HEK293 (cell line): ENCODE results near the gene IL1RAP.

Experiments used
- AEBP2 ChIP-seq: fragments of 450-650 bp; formaldehyde crosslinking; IDR thresholded peaks from 2 replicates; pipeline ENCODE4 v1.5.1; 2016; ENCODE audit warnings: missing biosample characterization, missing genetic modification characterization, borderline replicate concordance
- GLI2 ChIP-seq: fragments of 450-650 bp; formaldehyde crosslinking; IDR thresholded peaks from 2 replicates; pipeline ENCODE4; 2017; ENCODE audit warnings: missing biosample characterization, missing genetic modification characterization, low read depth, borderline replicate concordance
- GLIS1 ChIP-seq: fragments of 450-650 bp; formaldehyde crosslinking; IDR thresholded peaks from 2 replicates; pipeline ENCODE4 v1.5.1; 2016; ENCODE audit warnings: missing biosample characterization, missing genetic modification characterization
- KLF1 ChIP-seq: fragments of 450-650 bp; formaldehyde crosslinking; IDR thresholded peaks from 2 replicates; pipeline ENCODE4 v1.5.1; 2016; ENCODE audit warnings: missing biosample characterization, missing genetic modification characterization
- MZF1 ChIP-seq: fragments of 450-650 bp; formaldehyde crosslinking; IDR thresholded peaks from 2 replicates; pipeline ENCODE4 v1.5.1; 2017; ENCODE audit warnings: missing biosample characterization, missing genetic modification characterization, borderline replicate concordance
- PRDM10 ChIP-seq: fragments of 450-650 bp; formaldehyde crosslinking; IDR thresholded peaks from 2 replicates; pipeline ENCODE4 v1.5.1; 2016; ENCODE audit warnings: missing biosample characterization, missing genetic modification characterization
- SCRT2 ChIP-seq: fragments of 450-650 bp; formaldehyde crosslinking; IDR thresholded peaks from 2 replicates; pipeline ENCODE4 v1.5.1; 2016; ENCODE audit warnings: missing biosample characterization, missing genetic modification characterization
- ZBTB48 ChIP-seq: fragments of 450-650 bp; formaldehyde crosslinking; IDR thresholded peaks from 2 replicates; pipeline ENCODE4 v1.5.1; 2016; ENCODE audit warnings: missing biosample characterization, missing genetic modification characterization
- ZBTB7A ChIP-seq: fragments of 450-650 bp; formaldehyde crosslinking; IDR thresholded peaks from 2 replicates; pipeline ENCODE4 v1.5.1; 2016; ENCODE audit warnings: low read depth, missing biosample characterization, missing genetic modification characterization
- ZEB2 ChIP-seq: fragments of 450-650 bp; formaldehyde crosslinking; IDR thresholded peaks from 2 replicates; pipeline ENCODE4 v1.5.1; 2016; ENCODE audit warnings: missing biosample characterization, missing genetic modification characterization
- ZFP37 ChIP-seq: fragments of 450-650 bp; formaldehyde crosslinking; IDR thresholded peaks from 2 replicates; pipeline ENCODE4 v1.5.1; 2016; ENCODE audit warnings: missing biosample characterization, missing genetic modification characterization
- ZNF10 ChIP-seq: fragments of 450-650 bp; formaldehyde crosslinking; IDR thresholded peaks from 2 replicates; pipeline ENCODE4 v1.5.1; 2017; ENCODE audit warnings: missing biosample characterization, missing genetic modification characterization
- ZNF112 ChIP-seq: fragments of 450-650 bp; formaldehyde crosslinking; IDR thresholded peaks from 2 replicates; pipeline ENCODE4 v1.5.0; 2017; ENCODE audit warnings: missing biosample characterization, missing genetic modification characterization
- ZNF2 ChIP-seq: fragments of 450-650 bp; formaldehyde crosslinking; IDR thresholded peaks from 2 replicates; pipeline ENCODE4 v1.5.1; 2016; ENCODE audit warnings: missing biosample characterization, missing genetic modification characterization
- ZNF214 ChIP-seq: fragments of 450-650 bp; formaldehyde crosslinking; IDR thresholded peaks from 2 replicates; pipeline ENCODE4 v1.5.1; 2017; ENCODE audit warnings: missing biosample characterization, mild to moderate bottlenecking, missing genetic modification characterization, borderline replicate concordance
- ZNF24 ChIP-seq: fragments of 450-650 bp; formaldehyde crosslinking; IDR thresholded peaks from 2 replicates; pipeline ENCODE4 v1.5.1; 2016; ENCODE audit warnings: missing biosample characterization, missing genetic modification characterization
- ZNF324 ChIP-seq: fragments of 450-650 bp; formaldehyde crosslinking; IDR thresholded peaks from 2 replicates; pipeline ENCODE4 v1.5.1; 2016; ENCODE audit warnings: missing biosample characterization, missing genetic modification characterization
- ZNF362 ChIP-seq: fragments of 450-650 bp; formaldehyde crosslinking; IDR thresholded peaks from 2 replicates; pipeline ENCODE4 v1.5.1; 2016; ENCODE audit warnings: missing biosample characterization, missing genetic modification characterization
- ZNF398 ChIP-seq: fragments of 450-650 bp; formaldehyde crosslinking; IDR thresholded peaks from 2 replicates; pipeline ENCODE4 v1.5.1; 2017; ENCODE audit warnings: missing biosample characterization, missing genetic modification characterization
- ZNF501 ChIP-seq: fragments of 450-650 bp; formaldehyde crosslinking; IDR thresholded peaks from 2 replicates; pipeline ENCODE4 v1.5.1; 2016; ENCODE audit warnings: missing biosample characterization, missing genetic modification characterization
- ZNF518A ChIP-seq: fragments of 450-650 bp; formaldehyde crosslinking; conservative IDR thresholded peaks from 2 replicates; pipeline ENCODE4 v1.5.1; 2016; ENCODE audit warnings: low read depth, missing biosample characterization, missing genetic modification characterization
- ZNF530 ChIP-seq: fragments of 450-650 bp; formaldehyde crosslinking; IDR thresholded peaks from 2 replicates; pipeline ENCODE4 v1.5.1; 2016; ENCODE audit warnings: low read depth, missing biosample characterization, missing genetic modification characterization
- ZNF560 ChIP-seq: fragments of 450-650 bp; formaldehyde crosslinking; IDR thresholded peaks from 2 replicates; pipeline ENCODE4 v1.5.1; 2017; ENCODE audit warnings: missing biosample characterization, missing genetic modification characterization, borderline replicate concordance
- ZNF658 ChIP-seq: fragments of 450-650 bp; formaldehyde crosslinking; IDR thresholded peaks from 2 replicates; pipeline ENCODE4; 2016; ENCODE audit warnings: missing biosample characterization, missing genetic modification characterization
- ZNF707 ChIP-seq: fragments of 450-650 bp; formaldehyde crosslinking; IDR thresholded peaks from 2 replicates; pipeline ENCODE4 v1.5.1; 2016; ENCODE audit warnings: missing biosample characterization, missing genetic modification characterization
- ZNF768 ChIP-seq: fragments of 450-650 bp; formaldehyde crosslinking; IDR thresholded peaks from 2 replicates; pipeline ENCODE4 v1.5.1; 2018; ENCODE audit warnings: missing biosample characterization, mild to moderate bottlenecking, missing genetic modification characterization
- ZSCAN23 ChIP-seq: fragments of 450-650 bp; formaldehyde crosslinking; IDR thresholded peaks from 2 replicates; pipeline ENCODE4 v1.5.1; 2016; ENCODE audit warnings: missing biosample characterization, missing genetic modification characterization

Gene IL1RAP

GRCh38 chr3:190585805-190586630 is 72.1 kb downstream of the IL1RAP start (continued):
- TF ChIP-seq PRDM10 (tag by site-specific recombination) (peak; percentile 67), ZNF24 (peak; percentile 81), ZNF324 (tag by site-specific recombination) (peak; percentile 47), MZF1 (tag by site-specific recombination) (no peak), SCRT2 (tag by site-specific recombination) (peak; percentile 66), ZNF501 (tag by site-specific recombination) (no peak), ZEB2 (tag by site-specific recombination) (peak; percentile 91), ZFP37 (peak; percentile 25), ZNF768 (tag by site-specific recombination) (no peak), ZNF214 (tag by site-specific recombination) (no peak), ZNF658 (tag by site-specific recombination) (no peak), GLI2 (tag by site-specific recombination) (no peak), ZNF530 (tag by site-specific recombination) (no peak), AEBP2 (tag by site-specific recombination) (no peak), ZNF707 (tag by site-specific recombination) (peak; percentile 74; the same call in 1 of the 2 replicates), ZNF362 (tag by site-specific recombination) (peak; percentile 74), ZNF10 (tag by site-specific recombination) (peak; percentile 33; the same call in 1 of the 2 replicates), KLF1 (tag by site-specific recombination) (0 out of 2 replicates have a peak, but pooled peaks have one; percentile 13), ZNF112 (no peak), ZNF518A (tag by site-specific recombination) (no peak), ZSCAN23 (tag by site-specific recombination) (no peak), ZNF398 (no peak), ZNF2 (tag by site-specific recombination) (no peak), ZBTB48 (no peak), ZBTB7A (tag by site-specific recombination) (no peak), ZNF560 (tag by site-specific recombination) (no peak), GLIS1 (no peak)
- TF ChIP-seq, all 188 proteins: peak for 26
